DOHH2 (cell line): ENCODE measurements around the gene NKX1-2.
A peak's percentile ranks its signal among the peaks of the same experiment; 100 is the strongest.
"Not testable (repeated sequence)": the region's sequence is repeated elsewhere in the genome, so short reads cannot be mapped to it uniquely, and the experiment has no call there.

Source experiments
- H3F3A ChIP-seq: fragments of 200-600 bp; sonication (generic), shearing (Covaris generic); 2 replicates; pipeline ENCODE4 v1.6.0; 2016; ENCODE audit warnings: antibody characterized with exemption, mild to moderate bottlenecking; ENCODE audit not compliant: control insufficient read depth, insufficient read depth
- H3K27ac ChIP-seq: fragments of 200-600 bp; sonication (generic); 2 replicates; pipeline ENCODE4 v1.5.1; 2014; ENCODE audit warnings: low read depth, mild to moderate bottlenecking, low read length, moderate library complexity
- H3K27me3 ChIP-seq: fragments of 200-600 bp; sonication (generic); 2 replicates; pipeline ENCODE4 v1.6.1; 2014; ENCODE audit warnings: mild to moderate bottlenecking, low read length, mixed read lengths; ENCODE audit not compliant: control insufficient read depth
- H3K36me3 ChIP-seq: fragments of 200-600 bp; sonication (generic); 2 replicates; pipeline ENCODE4 v1.6.1; 2014; ENCODE audit warnings: mild to moderate bottlenecking, low read length, moderate library complexity, mixed read lengths; ENCODE audit not compliant: control insufficient read depth
- H3K4me1 ChIP-seq: fragments of 200-600 bp; sonication (generic); 2 replicates; pipeline ENCODE4 v1.6.1; 2014; ENCODE audit warnings: mild to moderate bottlenecking, low read length, mixed read lengths; ENCODE audit not compliant: control insufficient read depth
- H3K4me2 ChIP-seq: fragments of 200-600 bp; sonication (generic); 2 replicates; pipeline ENCODE4 v1.6.0; 2014; ENCODE audit warnings: mild to moderate bottlenecking, low read length, moderate library complexity
- H3K4me3 ChIP-seq: fragments of 200-600 bp; sonication (generic); 2 replicates; pipeline ENCODE4 v1.5.1; 2014; ENCODE audit warnings: mild to moderate bottlenecking, low read length, mixed read lengths
- H3K79me2 ChIP-seq: fragments of 200-600 bp; sonication (generic); 2 replicates; pipeline ENCODE4 v1.6.1; 2014; ENCODE audit warnings: mild to moderate bottlenecking, low read length, mixed read lengths; ENCODE audit not compliant: control insufficient read depth
- H3K9me2 ChIP-seq: fragments of 200-600 bp; sonication (generic); replicated peaks from 2 replicates; pipeline ENCODE4 v1.6.1; 2014; ENCODE audit warnings: mild to moderate bottlenecking, low read length, mixed read lengths; ENCODE audit not compliant: control insufficient read depth
- H3K9me3 ChIP-seq: fragments of 200-600 bp; sonication (generic); 2 replicates; pipeline ENCODE4 v1.6.1; 2014; ENCODE audit warnings: antibody characterized with exemption, low read length, mixed read lengths; ENCODE audit not compliant: control insufficient read depth, insufficient read depth
- H4K20me1 ChIP-seq: fragments of 200-600 bp; sonication (generic); 2 replicates; pipeline ENCODE4 v1.6.0; 2014; ENCODE audit warnings: low read depth, mild to moderate bottlenecking, antibody characterized with exemption, low read length, moderate library complexity; ENCODE audit not compliant: control insufficient read depth, insufficient read depth
- CTCF ChIP-seq: fragments of 200-600 bp; sonication (generic); IDR thresholded peaks from one replicate; pipeline ENCODE4 v1.5.1; 2014; ENCODE audit warnings: antibody characterized with exemption, mild to moderate bottlenecking, low read depth, low read length; ENCODE audit not compliant: poor library complexity, severe bottlenecking
- EZH2phosphoT487 ChIP-seq: fragments of 200-600 bp; sonication (generic); IDR thresholded peaks from 2 replicates; pipeline ENCODE4 v1.6.1; 2017; ENCODE audit warnings: borderline replicate concordance, mild to moderate bottlenecking, antibody characterized with exemption, low read length, moderate library complexity, mixed read lengths

Gene NKX1-2

DNA sequence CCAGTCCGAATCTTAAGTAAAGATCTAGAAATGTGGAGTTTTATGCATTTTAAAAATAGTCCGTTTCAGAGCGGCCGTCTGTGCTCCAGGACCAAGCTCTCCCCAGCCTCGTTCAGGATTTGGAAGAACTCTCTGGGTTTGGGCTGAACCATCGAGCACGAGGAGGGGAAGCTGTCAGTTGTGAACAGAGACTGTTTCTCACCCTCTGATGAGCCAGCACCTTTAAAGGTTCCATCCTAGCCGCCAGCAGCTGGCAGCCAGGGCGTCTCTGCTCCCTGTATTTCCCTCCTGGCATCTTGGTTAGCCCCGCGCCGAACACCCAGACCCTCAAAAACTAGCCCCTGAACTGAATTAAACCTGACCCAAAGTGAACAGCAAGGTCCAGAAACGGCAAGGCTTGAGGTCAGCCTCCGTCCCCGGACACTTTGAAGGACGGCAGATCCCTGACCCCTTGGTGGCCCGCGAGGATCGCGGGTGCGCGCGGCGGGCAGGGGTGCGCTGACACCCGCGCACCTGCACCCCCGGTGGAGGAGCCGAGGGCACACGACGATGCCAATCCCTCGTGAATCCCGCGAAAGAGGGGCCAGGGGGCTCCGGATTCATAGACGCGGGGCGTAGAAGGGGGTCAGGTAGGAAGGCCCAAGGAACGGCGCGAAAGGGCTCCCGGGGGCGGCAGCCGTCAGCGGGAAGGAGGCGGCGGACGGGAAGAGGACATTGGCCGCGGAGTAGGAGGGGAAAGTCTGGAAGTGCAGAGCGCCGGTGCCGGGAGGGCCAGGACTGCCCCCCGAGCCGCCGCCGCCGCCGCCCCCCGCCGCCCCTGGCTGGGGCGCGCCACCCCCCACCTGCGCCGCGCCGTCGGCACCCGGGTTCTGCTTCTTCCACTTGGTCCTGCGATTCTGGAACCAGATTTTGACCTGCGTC, 2.7 kb downstream of the NKX1-2 start:
- H3K4me2 ChIP-seq: no peak overlapping the region
- no peak overlapping the region for H3K4me3 ChIP-seq
- no peak for TF ChIP-seq CTCF
- no peak for TF ChIP-seq EZH2phosphoT487

GRCh38 chr10:124441694-124442093, 8.1 kb downstream of the NKX1-2 start:
- H3K4me1 ChIP-seq, H3K9me3 ChIP-seq, H3K27ac ChIP-seq, H3K4me2 ChIP-seq, H3K36me3 ChIP-seq, H3F3A ChIP-seq, H3K79me2 ChIP-seq, H4K20me1 ChIP-seq, H3K9me2 ChIP-seq, H3K4me3 ChIP-seq: not testable (repeated sequence)
- peaks cover 44% of the 10 kb centered on the region for H3K27me3 ChIP-seq

More for the DNA sequence above, 2.7 kb downstream of the NKX1-2 start:
- Histone ChIP-seq H3K36me3 (no peaks in the 10 kb centered on the region), H3K9me3 (no peaks in the 10 kb centered on the region), H3F3A (no peaks in the 10 kb centered on the region), H3K27me3 (peaks cover 78% of the 10 kb centered on the region), H3K9me2 (no peaks in the 10 kb centered on the region), H3K27ac (no peak overlapping the region), H4K20me1 (peaks cover 3% of the 10 kb centered on the region; the same call in 1 of the 2 replicates), H3K79me2 (no peaks in the 10 kb centered on the region), H3K4me1 (no peaks in the 10 kb centered on the region)

GRCh38 chr10:124436191-124436638, 13.6 kb downstream of the NKX1-2 start:
- Histone ChIP-seq H3K27me3 (peaks cover 19% of the 10 kb centered on the region), H3F3A (no peaks in the 10 kb centered on the region), H3K4me3 (0 out of 2 replicates have a peak overlapping the region, but pooled peaks have one; percentile 20), H3K79me2 (no peaks in the 10 kb centered on the region), H3K27ac (no peak overlapping the region), H4K20me1 (no peaks in the 10 kb centered on the region), H3K9me3 (no peaks in the 10 kb centered on the region), H3K4me1 (peaks cover 10% of the 10 kb centered on the region), H3K36me3 (no peaks in the 10 kb centered on the region), H3K9me2 (no peaks in the 10 kb centered on the region), H3K4me2 (peak overlapping the region; percentile 46)
- TF ChIP-seq CTCF: no peak
- TF ChIP-seq EZH2phosphoT487: no peak

DNA sequence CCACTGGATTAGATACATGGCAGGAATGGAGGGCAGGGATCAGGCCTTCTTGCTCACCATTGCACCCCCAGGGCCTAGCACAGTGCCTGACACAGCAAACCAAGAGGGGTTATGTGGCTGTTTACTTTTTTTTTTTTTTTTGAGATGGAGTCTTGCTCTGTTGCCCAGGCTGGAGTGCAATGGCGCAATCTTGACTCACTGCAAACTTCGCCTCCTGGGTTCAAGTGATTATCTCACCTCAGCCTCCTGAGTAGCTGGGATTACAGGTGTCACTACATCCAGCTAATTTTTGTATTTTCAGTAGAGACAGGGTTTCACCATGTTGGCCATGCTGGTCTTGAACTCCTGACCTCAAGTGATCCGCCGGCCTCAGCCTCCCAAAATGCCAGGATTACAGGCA, 14.2 kb downstream of the NKX1-2 start:
- not testable (repeated sequence) for H3K36me3 ChIP-seq, H3K9me2 ChIP-seq, H3K4me1 ChIP-seq, H4K20me1 ChIP-seq, H3F3A ChIP-seq, H3K9me3 ChIP-seq, H3K27ac ChIP-seq, H3K79me2 ChIP-seq, H3K4me3 ChIP-seq
- Histone ChIP-seq H3K4me2 (peak overlapping the region; percentile 46; the same call in 1 of the 2 replicates), H3K27me3 (peaks cover 17% of the 10 kb centered on the region)
